Measurements from ENCODE around the gene FGF18.
"Not testable (repeated sequence)": the region's sequence is repeated elsewhere in the genome, so short reads cannot be mapped to it uniquely, and the experiment has no call there.

The FGF18 gene

GRCh38 chr5:171391996-171392577 lies 27.4 kb upstream of the FGF18 start:
- no peak for TF ChIP-seq CTCF (conservative IDR thresholded peaks at IDR 0.05; ENCODE audit: control insufficient read depth, insufficient read depth, low read depth, low read length)
- DNase-seq (ENCODE audit: low read depth) = no peak
- no peak overlapping the region for H3K4me3 ChIP-seq (ENCODE audit: control insufficient read depth, low read depth, low read length)

DNA sequence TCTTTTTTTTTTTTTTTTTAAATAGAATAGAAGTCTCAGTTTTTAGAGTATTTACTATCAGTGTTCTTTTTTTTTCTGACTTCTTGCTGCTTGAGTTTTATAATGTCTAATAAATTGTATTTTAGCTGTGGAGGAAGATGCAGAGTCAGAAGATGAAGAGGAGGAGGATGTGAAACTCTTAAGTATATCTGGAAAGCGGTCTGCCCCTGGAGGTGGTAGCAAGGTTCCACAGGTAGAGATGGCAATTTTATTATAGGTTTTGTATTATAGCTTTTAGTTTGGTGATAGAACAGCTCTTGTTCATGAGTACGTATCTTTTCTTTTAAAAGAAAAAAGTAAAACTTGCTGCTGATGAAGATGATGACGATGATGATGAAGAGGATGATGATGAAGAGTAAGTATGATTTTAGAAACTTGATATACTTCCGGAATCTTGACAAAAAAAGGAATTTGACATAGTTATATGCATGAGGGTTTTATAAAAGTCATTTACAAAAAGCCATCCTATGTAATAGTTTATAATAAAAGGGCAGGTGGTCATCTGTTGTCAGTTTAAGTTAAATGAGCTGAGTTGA lies 26.8 kb upstream of the FGF18 start:
- no peak overlapping the region for H3K4me3 ChIP-seq (ENCODE audit: control insufficient read depth, low read depth, low read length)
- TF ChIP-seq CTCF (conservative IDR thresholded peaks at IDR 0.05; ENCODE audit: control insufficient read depth, insufficient read depth, low read depth, low read length) = no peak

DNA sequence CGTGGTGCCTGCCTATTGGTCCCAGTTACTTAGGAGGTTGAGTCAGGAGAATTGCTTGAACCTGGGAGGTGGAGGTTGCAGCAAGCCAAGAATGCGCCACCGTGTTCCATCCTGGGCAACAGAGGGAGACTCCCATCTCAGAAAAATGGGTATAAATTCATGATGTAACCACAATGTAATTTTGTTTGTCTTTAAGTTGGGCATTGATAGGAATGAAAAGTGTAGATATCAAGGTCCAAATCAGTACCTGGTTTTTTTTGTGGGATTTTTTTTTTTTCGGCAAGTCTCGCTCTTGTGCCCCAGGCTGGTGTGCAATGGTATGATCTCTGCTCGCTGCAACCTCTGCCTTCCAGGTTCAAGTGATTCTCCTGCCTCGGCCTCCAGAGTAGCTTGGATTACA lies 24.4 kb upstream of the FGF18 start:
- no peak for DNase-seq (ENCODE audit: low read depth)

More for the DNA sequence above, 26.8 kb upstream of the FGF18 start:
- DNase-seq (ENCODE audit: low read depth) = no peak

GRCh38 chr5:171396583-171396982 lies 22.9 kb upstream of the FGF18 start:
- DNase-seq (ENCODE audit: low read depth); H3K4me3 ChIP-seq (ENCODE audit: control insufficient read depth, low read depth, low read length): not testable (repeated sequence)

More for the DNA sequence above, 24.4 kb upstream of the FGF18 start:
- no peak for TF ChIP-seq CTCF (conservative IDR thresholded peaks at IDR 0.05; ENCODE audit: control insufficient read depth, insufficient read depth, low read depth, low read length)
- H3K4me3 ChIP-seq (ENCODE audit: control insufficient read depth, low read depth, low read length) = no peak overlapping the region

- no peak for TF ChIP-seq CTCF (conservative IDR thresholded peaks at IDR 0.05; ENCODE audit: control insufficient read depth, insufficient read depth, low read depth, low read length)
- DNase-seq (ENCODE audit: low read depth) = no peak
- H3K4me3 ChIP-seq (ENCODE audit: control insufficient read depth, low read depth, low read length) = no peak overlapping the region
Observed at GRCh38 chr5:171397190-171397589, 22.3 kb upstream of the FGF18 start.

DNA sequence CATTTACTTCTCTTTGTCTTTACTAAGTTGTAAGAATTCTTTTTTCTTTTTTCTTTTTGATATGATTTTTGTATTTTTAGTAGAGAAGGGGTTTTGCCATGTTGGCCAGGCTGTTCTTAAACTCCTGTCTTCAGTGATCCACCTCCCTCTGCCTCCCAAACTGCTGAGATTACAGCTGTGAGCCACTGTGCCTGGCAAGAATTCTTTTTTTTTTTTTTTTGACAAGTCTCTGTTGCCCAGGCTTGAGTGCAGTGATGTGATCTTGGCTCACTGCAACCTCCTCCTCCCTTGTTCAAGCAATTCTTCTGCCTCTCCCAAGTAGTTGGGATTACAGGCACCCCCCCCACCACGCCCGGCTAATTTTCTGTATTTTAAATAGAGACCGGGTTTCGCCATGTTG lies 21.8 kb upstream of the FGF18 start:
- DNase-seq (ENCODE audit: low read depth) = no peak
- H3K4me3 ChIP-seq (ENCODE audit: control insufficient read depth, low read depth, low read length) = no peak overlapping the region
- TF ChIP-seq CTCF (conservative IDR thresholded peaks at IDR 0.05; ENCODE audit: control insufficient read depth, insufficient read depth, low read depth, low read length) = no peak

DNA sequence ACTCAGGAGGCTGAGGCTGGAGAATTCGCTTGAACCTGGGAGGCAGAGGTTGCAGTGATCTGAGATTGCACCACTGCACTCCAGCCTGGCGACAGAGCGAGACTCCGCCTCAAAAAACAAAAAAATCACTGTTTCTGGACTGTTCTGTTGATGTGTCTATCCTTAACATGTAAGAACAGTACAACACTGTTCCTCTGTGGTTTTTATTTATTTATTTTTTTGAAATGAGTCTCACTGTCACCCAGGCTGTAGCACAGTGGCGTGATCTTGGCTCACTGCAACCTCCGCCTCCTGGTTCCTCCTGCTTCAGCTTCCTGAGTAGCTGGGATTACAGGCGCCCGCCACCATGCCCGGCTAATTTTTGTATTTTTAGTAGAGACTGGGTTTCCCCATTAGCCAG lies 20.8 kb upstream of the FGF18 start:
- H3K4me3 ChIP-seq (ENCODE audit: control insufficient read depth, low read depth, low read length); DNase-seq (ENCODE audit: low read depth): not testable (repeated sequence)

- H3K4me3 ChIP-seq (ENCODE audit: control insufficient read depth, low read depth, low read length) = no peak overlapping the region
- no peak for TF ChIP-seq CTCF (conservative IDR thresholded peaks at IDR 0.05; ENCODE audit: control insufficient read depth, insufficient read depth, low read depth, low read length)
- no peak for DNase-seq (ENCODE audit: low read depth)
Observed at GRCh38 chr5:171400169-171400568, 19.3 kb upstream of the FGF18 start.
